ENCODE data around the gene ZNF382.

Gene ZNF382

DNA sequence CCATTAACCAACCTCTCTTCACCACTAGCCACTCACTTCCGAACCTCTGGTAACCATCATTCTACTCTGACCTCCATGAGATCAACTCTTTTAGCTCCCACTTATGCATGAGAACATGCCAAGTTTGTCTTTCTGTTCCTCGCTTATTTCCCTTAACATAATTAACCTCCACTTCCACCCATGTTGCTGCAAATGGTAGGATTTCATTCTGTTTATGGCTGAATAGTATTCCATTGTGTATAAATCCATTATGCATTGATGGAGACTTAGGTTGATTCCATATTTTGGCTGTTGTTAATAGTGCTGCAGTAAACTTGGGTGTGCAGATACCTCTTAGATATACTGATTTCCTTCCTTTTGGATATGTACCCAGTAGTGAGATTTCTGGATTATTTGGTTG is 30.2 kb downstream of the ZNF382 start:
- H3K9me3 Mint-ChIP-seq, result peaks cover 96% of the 10 kb centered on the region
- peaks cover 21% of the 10 kb centered on the region for H3K36me3 Mint-ChIP-seq (ENCODE audit: low read depth)
- no peak overlapping the region for H3K4me3 Mint-ChIP-seq
- no peak overlapping the region for H3K27ac Mint-ChIP-seq
- intact Hi-C loops (cut with micrococcal nuclease), result no loop called here
- no peaks in the 10 kb centered on the region for H3K4me1 Mint-ChIP-seq (ENCODE audit: low read depth)
- no peaks in the 10 kb centered on the region for H3K27me3 Mint-ChIP-seq

DNA sequence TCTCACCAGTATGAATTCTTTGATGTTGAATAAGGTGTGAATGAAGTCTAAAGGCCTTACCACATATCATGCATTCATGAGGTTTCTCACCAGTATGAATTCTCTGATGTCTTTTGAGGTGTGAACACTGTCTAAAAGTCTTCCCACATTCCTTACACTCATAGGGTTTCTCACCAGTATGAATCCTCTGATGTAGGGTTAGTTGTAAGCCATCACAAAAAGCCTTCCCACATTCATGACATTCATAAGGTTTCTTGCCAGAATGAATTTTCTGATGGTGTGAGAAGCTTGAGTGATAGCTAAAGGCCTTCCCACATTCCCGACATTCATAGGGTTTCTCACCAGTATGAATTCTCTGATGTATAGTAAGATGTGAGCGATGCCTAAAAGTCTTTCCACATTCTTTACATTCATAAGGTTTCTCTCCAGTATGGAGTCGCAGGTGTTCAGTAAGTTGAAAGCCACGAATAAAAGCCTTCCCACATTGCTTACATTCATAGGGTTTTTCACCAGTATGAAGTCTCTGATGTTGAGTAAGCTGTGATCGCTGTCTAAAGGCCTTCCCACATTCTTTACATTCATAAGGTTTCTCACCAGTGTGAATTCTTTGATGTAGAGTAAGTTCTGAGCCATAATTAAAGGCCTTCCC is 33.9 kb downstream of the ZNF382 start:
- Mint-ChIP-seq H3K9me3 (peaks cover 88% of the 10 kb centered on the region), H3K36me3 (ENCODE audit: low read depth) (peaks cover 37% of the 10 kb centered on the region)

DNA sequence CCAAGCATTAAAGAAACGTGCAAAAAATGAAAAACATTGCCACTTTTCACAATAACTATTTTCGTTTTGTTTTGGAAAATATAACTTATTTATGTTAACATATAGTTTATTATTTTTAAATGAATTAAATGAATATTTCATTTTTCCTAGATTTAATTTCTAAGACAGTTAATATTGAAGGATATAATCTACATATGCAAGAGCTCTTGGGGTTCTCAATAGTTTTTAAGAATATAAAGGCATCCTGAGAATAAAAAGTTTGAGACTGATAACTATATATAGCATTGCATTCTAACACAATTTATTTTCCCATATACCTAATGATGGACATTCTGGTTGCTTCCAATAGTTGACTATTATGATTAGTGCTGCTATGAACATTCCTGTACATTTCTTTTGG is 41.6 kb downstream of the ZNF382 start:
- no peak overlapping the region for H3K27ac Mint-ChIP-seq
- no peak overlapping the region for H3K4me3 Mint-ChIP-seq
- intact Hi-C loops (cut with micrococcal nuclease), result no loop called here
- H3K9me3 Mint-ChIP-seq, result peaks cover 63% of the 10 kb centered on the region
- peaks cover 86% of the 10 kb centered on the region for H3K36me3 Mint-ChIP-seq (ENCODE audit: low read depth)
- no peaks in the 10 kb centered on the region for H3K27me3 Mint-ChIP-seq
- H3K4me1 Mint-ChIP-seq (ENCODE audit: low read depth), result no peaks in the 10 kb centered on the region

More for the DNA sequence above, 33.9 kb downstream of the ZNF382 start:
- Mint-ChIP-seq H3K27me3 (no peaks in the 10 kb centered on the region), H3K4me3 (no peak overlapping the region), H3K4me1 (ENCODE audit: low read depth) (no peaks in the 10 kb centered on the region), H3K27ac (no peak overlapping the region)
- intact Hi-C loops (cut with micrococcal nuclease), result no loop called here

DNA sequence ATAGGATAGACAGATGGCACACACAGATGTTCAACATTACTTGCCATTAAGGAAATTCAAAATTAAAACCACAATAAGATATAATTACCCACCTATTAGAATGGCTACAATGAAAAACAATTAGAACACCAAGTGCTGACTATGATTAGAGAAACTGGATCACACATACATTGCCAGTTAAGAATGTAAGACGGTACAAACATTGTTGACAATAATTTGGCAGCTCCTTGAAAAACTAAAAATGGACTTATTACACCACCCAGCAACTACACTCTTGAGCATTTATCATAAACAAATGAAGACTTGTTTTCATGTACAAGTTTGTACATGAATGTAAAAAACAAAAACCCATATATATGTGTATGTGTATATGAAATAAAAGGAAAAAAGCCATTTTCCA is 47.8 kb downstream of the ZNF382 start:
- Mint-ChIP-seq H3K4me1 (ENCODE audit: low read depth) (no peaks in the 10 kb centered on the region), H3K36me3 (ENCODE audit: low read depth) (peaks cover 96% of the 10 kb centered on the region), H3K9me3 (peaks cover 76% of the 10 kb centered on the region), H3K27me3 (no peaks in the 10 kb centered on the region), H3K27ac (no peak overlapping the region), H3K4me3 (no peak overlapping the region)
- intact Hi-C loops (cut with micrococcal nuclease), result no loop called here

DNA sequence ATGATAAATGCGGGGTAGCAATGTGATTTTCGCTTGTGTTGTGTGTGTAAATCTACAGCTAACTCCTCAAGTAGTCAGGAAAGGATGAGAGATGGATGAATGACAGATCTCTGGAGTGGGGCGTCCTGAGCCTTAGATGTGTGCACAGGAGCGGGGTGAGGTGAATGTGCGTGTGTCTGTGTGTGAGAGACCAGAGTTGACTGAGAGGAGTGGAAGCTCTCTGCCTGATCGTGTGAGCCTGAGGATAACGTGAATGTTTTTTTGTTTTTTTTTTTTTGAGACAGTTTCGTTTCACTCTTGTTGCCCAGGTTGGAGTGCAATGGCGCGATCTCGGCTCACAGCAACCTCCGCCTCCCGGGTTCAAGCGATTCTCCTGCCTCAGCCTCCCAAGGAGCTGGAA is 60.7 kb downstream of the ZNF382 start:
- H3K36me3 Mint-ChIP-seq (ENCODE audit: low read depth), result peaks cover 84% of the 10 kb centered on the region
- intact Hi-C loops (cut with micrococcal nuclease), result loop anchor here (1.0 to 5.0 kb wide), 4 partner anchors 21 to 801 kb away; partner anchors contain the start of genes ZNF529, ZNF567, ZNF569 and ZNF570
- peaks cover 22% of the 10 kb centered on the region for H3K4me1 Mint-ChIP-seq (ENCODE audit: low read depth)
- no peaks in the 10 kb centered on the region for H3K27me3 Mint-ChIP-seq
- H3K4me3 Mint-ChIP-seq, result peak overlapping the region; percentile 98
- H3K27ac Mint-ChIP-seq, result peak overlapping the region; percentile 97
- peaks cover 65% of the 10 kb centered on the region for H3K9me3 Mint-ChIP-seq

DNA sequence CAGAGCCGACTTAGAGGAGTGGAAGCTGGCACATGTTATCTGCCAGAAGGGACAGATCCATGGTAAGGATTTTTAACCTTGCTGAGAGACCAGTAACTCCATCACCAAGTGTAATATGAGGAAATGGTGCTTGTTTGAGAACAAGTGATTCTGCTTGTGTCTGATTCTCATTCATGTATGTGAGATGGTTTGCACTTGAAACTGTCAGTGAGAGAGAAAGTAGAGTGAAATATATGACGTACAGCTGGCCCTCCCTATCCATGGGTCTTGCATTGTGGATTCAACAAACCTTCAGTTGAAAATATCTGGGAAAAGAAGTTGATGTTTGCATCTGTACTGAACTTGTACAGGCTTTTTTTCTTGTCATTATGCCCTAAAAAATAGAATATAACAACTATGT is 63.5 kb downstream of the ZNF382 start:
- Mint-ChIP-seq H3K4me3 (no peak overlapping the region), H3K36me3 (ENCODE audit: low read depth) (peaks cover 73% of the 10 kb centered on the region), H3K4me1 (ENCODE audit: low read depth) (peaks cover 22% of the 10 kb centered on the region), H3K9me3 (peaks cover 76% of the 10 kb centered on the region), H3K27me3 (no peaks in the 10 kb centered on the region), H3K27ac (no peak overlapping the region)
- intact Hi-C loops (cut with micrococcal nuclease), result loop anchor here (5.0 kb wide), 2 partner anchors 96 to 799 kb away; partner anchors contain the start of genes ZNF529, ZNF569 and ZNF570

DNA sequence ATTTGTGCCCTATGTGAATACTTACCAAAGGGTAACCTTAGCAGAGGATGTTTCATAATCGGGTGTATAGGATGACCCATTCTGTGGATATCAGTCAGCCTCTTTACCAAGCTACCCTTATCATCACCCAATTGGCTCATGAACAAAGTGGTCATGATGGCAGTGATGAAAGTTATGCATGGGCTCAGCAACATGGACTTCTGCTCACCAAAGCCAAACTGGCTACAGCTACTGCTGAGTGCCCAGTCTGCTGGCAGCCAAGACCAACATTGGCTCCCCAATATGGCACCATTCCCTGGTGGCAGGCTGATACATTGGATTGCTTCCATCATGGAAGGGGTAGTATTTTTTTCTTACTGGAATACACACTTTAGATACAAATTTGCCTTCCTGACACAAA is 67.3 kb downstream of the ZNF382 start:
- H3K27ac Mint-ChIP-seq, result no peak overlapping the region
- intact Hi-C loops (cut with micrococcal nuclease), result no loop called here
- H3K4me3 Mint-ChIP-seq, result no peak overlapping the region
- peaks cover 43% of the 10 kb centered on the region for H3K36me3 Mint-ChIP-seq (ENCODE audit: low read depth)
- peaks cover 7% of the 10 kb centered on the region for H3K4me1 Mint-ChIP-seq (ENCODE audit: low read depth)
- H3K9me3 Mint-ChIP-seq, result peaks cover 65% of the 10 kb centered on the region
- H3K27me3 Mint-ChIP-seq, result no peaks in the 10 kb centered on the region

DNA sequence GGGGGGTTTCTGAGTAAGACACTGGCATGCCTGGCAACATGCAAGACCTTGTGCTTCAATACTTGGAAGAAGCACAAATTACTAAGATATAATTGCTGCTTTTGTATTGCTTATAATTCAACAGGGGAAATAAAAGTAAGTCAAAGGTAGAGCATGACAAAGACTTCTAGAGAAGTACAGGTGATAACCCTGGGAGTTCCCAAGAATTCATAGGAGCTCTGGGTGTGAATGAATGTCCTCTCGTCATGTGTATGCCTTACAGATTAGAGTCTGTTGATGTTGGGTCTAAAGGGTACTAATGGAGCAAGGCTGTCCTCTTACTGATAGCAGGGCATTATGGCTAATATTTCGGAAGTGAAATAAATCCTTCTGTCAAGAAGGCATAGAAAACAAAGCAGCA is 69.1 kb downstream of the ZNF382 start:
- H3K4me3 Mint-ChIP-seq, result no peak overlapping the region
- intact Hi-C loops (cut with micrococcal nuclease), result no loop called here
- H3K4me1 Mint-ChIP-seq (ENCODE audit: low read depth), result no peaks in the 10 kb centered on the region
- H3K9me3 Mint-ChIP-seq, result peaks cover 70% of the 10 kb centered on the region
- H3K27ac Mint-ChIP-seq, result no peak overlapping the region
- no peaks in the 10 kb centered on the region for H3K27me3 Mint-ChIP-seq
- H3K36me3 Mint-ChIP-seq (ENCODE audit: low read depth), result peaks cover 49% of the 10 kb centered on the region

DNA sequence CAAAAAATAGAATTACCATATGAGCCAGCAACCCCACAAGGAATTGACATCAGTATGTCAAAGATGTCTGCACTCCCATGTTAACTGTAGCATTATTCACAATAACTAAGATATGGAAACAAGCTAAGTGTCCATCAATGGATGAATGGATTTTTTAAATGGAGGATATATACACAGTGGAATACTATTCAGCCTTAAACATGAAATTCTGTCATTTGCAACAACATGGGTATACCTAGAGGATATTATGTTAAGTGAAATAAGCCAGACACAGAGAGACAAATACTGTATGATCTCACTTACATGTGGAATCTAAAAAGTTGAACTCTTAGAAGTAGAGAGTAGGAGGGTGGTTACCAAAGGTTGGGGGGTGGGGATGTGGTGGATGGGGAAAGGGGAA is 74.3 kb downstream of the ZNF382 start:
- Mint-ChIP-seq H3K4me3 (no peak overlapping the region), H3K36me3 (ENCODE audit: low read depth) (peaks cover 72% of the 10 kb centered on the region), H3K27ac (no peak overlapping the region), H3K27me3 (no peaks in the 10 kb centered on the region), H3K4me1 (ENCODE audit: low read depth) (no peaks in the 10 kb centered on the region), H3K9me3 (peaks cover 66% of the 10 kb centered on the region)
- intact Hi-C loops (cut with micrococcal nuclease), result no loop called here
